Breast epithelium (tissue), 4 donors: ENCODE measurements around the gene LGALS3BP. TPM values are rescaled to one million over a fixed set of nuclear protein-coding genes. Genes with fewer than 3 reads are reported as not detected.
A peak's percentile ranks its signal among the peaks of the same experiment; 100 is the strongest.
"Not testable (repeated sequence)": the region's sequence is repeated elsewhere in the genome, so short reads cannot be mapped to it uniquely, and the experiment has no call there.

ENCODE experiments used
- DNase-seq, 2 donors: peaks; one replicate each; pipeline ENCODE4 v3.0.0-alpha.2; 2019; ENCODE audit warnings: low spot score in 2 of 2
- H3K27ac ChIP-seq, 2 donors: fragments of 200-600 bp; sonication (generic) in 1 of 2; one replicate each; pipeline ENCODE4 v1.5.1; 2016 to 2019; ENCODE audit warnings: mild to moderate bottlenecking in 1 of 2
- H3K27me3 ChIP-seq, 2 donors: fragments of 200-600 bp; sonication (generic) in 1 of 2; one replicate each; pipeline versions ENCODE4 v1.5.1 to v1.6.0; 2017 to 2019; ENCODE audit warnings: control low read depth in 1 of 2, mild to moderate bottlenecking in 1 of 2
- H3K36me3 ChIP-seq: fragments of 200-600 bp; one replicate; pipeline ENCODE4 v1.5.1; 2019
- H3K4me1 ChIP-seq, 2 donors: fragments of 200-600 bp; sonication (generic); one replicate each; pipeline ENCODE4 v1.5.1; 2016 to 2019; ENCODE audit warnings: control low read depth in 1 of 2
- H3K4me3 ChIP-seq, 3 donors: fragments of 200-600 bp; sonication (generic); 1 replicate in 2 of 3; 2 replicates in 1 of 3; pipeline ENCODE4 v1.5.1; 2016 to 2019; ENCODE audit warnings: mild to moderate bottlenecking in 3 of 3, moderate library complexity in 2 of 3
- H3K9me3 ChIP-seq, 2 donors: fragments of 200-600 bp; sonication (generic) in 1 of 2; one replicate each; pipeline ENCODE4 v1.5.1; 2016 to 2019; ENCODE audit warnings: control low read depth in 1 of 2
- POLR2A ChIP-seq: fragments of 450-650 bp; IDR thresholded peaks from one replicate; pipeline ENCODE4 v1.6.1; 2016; ENCODE audit warnings: antibody characterized with exemption, mild to moderate bottlenecking, moderate library complexity
- POLR2AphosphoS5 ChIP-seq, 3 donors: sonication (generic); formaldehyde crosslinking; IDR thresholded peaks; one replicate each; pipeline ENCODE4 v1.6.1; 2017; ENCODE audit warnings: antibody characterized with exemption in 3 of 3
- intact Hi-C: fragments of 100-400 bp; cut with DNase I; formaldehyde crosslinking; loops from one replicate; pipeline ENCODE4 v1.15.1; 2023; ENCODE audit warnings: low total_unique reads
- total RNA-seq, 3 donors: library from RNA; depleted of rRNA; stranded (reverse); fragments of >200 nt; gene quantifications; one replicate each; pipeline ENCODE4 v1.1.0, GENCODE V29; 2016
- TF ChIP-seq, protein P1 (sequence below), 3 donors: fragments of 450-650 bp; IDR thresholded peaks; one replicate each; pipeline ENCODE4 v1.5.1; 2016 to 2017; ENCODE audit warnings: antibody characterized with exemption in 3 of 3, mild to moderate bottlenecking in 3 of 3, moderate library complexity in 3 of 3

Gene LGALS3BP
- total RNA-seq, 3 donors from 2014 or later: 192 to 532 (median 206) TPM

DNA sequence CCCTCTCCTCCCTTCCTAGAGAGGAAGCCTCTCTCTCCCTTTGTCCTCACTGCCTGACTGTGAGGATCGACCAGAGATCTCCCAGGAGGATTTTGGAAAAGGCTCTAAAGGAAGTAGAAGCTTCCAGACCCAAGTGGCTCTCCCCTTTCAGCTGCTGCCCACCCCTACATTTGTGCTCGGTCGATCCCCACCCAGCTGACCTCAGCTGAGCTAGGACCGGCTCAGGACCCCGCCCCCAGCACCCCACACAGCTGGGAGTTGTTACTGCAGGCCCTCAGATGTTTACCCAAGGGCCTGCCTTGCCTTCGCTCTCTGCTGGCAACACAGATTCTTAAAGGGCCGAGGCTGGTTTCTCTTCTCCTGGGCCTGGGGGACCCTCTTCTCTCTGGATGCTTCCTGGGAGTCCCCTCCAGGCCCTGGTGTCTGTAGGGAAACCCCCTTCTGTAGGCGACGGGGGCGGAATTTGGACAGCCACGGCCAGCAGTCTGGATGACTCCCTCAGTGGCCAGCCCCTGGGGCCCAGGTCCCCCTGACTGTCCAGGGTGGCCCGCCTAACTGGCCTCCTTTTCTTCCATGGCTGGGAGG is 27.7 kb downstream of the LGALS3BP start:
- no peaks in the 10 kb centered on the region for H3K27me3 ChIP-seq
- no peak overlapping the region for H3K4me3 ChIP-seq
- no peaks in the 10 kb centered on the region for H3K36me3 ChIP-seq
- peaks cover 0 to 5% of the 10 kb centered on the region in 2 donors for H3K4me1 ChIP-seq
- intact Hi-C loops: no loop called here
- H3K9me3 ChIP-seq: peaks cover 13% of the 10 kb centered on the region in 2 donors
- TF ChIP-seq, protein P1, sequence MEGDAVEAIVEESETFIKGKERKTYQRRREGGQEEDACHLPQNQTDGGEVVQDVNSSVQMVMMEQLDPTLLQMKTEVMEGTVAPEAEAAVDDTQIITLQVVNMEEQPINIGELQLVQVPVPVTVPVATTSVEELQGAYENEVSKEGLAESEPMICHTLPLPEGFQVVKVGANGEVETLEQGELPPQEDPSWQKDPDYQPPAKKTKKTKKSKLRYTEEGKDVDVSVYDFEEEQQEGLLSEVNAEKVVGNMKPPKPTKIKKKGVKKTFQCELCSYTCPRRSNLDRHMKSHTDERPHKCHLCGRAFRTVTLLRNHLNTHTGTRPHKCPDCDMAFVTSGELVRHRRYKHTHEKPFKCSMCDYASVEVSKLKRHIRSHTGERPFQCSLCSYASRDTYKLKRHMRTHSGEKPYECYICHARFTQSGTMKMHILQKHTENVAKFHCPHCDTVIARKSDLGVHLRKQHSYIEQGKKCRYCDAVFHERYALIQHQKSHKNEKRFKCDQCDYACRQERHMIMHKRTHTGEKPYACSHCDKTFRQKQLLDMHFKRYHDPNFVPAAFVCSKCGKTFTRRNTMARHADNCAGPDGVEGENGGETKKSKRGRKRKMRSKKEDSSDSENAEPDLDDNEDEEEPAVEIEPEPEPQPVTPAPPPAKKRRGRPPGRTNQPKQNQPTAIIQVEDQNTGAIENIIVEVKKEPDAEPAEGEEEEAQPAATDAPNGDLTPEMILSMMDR (IDR thresholded peaks at IDR 0.05): no peak
- TF ChIP-seq POLR2AphosphoS5 (IDR thresholded peaks at IDR 0.05): no peak
- TF ChIP-seq POLR2A: no peak
- H3K27ac ChIP-seq: peak overlapping the region; percentile 58 to 88
- DNase-seq: no peak

DNA sequence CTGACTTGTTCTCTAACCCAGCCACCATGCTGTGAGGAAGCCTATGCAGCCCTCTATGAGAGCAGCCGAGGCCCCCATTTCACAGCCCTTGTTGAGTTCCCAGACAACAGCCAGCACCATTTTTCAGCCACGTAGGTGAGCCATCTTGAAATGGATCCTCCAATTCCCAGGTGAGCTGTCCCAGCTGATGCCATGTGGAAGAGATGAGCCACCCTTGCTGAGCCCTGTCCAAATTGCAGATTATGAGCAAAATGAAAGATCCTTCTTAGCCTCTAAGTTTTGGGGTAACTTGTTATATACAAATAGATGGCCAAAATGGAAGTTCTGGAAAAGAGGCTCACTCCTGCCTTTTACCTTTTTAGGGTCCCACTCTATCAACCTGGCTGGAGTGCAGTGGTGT is 28.9 kb downstream of the LGALS3BP start:
- Histone ChIP-seq H3K36me3 (no peaks in the 10 kb centered on the region), H3K4me1 (peaks cover 0 to 5% of the 10 kb centered on the region in 2 donors), H3K27me3 (no peaks in the 10 kb centered on the region), H3K9me3 (peaks cover 13% of the 10 kb centered on the region in 2 donors), H3K27ac (no peak overlapping the region), H3K4me3 (no peak overlapping the region)
- DNase-seq: no peak
- intact Hi-C loops: no loop called here
- TF ChIP-seq, protein P1 (IDR thresholded peaks at IDR 0.05): no peak
- no peak for TF ChIP-seq POLR2AphosphoS5 (IDR thresholded peaks at IDR 0.05)
- TF ChIP-seq POLR2A: no peak

DNA sequence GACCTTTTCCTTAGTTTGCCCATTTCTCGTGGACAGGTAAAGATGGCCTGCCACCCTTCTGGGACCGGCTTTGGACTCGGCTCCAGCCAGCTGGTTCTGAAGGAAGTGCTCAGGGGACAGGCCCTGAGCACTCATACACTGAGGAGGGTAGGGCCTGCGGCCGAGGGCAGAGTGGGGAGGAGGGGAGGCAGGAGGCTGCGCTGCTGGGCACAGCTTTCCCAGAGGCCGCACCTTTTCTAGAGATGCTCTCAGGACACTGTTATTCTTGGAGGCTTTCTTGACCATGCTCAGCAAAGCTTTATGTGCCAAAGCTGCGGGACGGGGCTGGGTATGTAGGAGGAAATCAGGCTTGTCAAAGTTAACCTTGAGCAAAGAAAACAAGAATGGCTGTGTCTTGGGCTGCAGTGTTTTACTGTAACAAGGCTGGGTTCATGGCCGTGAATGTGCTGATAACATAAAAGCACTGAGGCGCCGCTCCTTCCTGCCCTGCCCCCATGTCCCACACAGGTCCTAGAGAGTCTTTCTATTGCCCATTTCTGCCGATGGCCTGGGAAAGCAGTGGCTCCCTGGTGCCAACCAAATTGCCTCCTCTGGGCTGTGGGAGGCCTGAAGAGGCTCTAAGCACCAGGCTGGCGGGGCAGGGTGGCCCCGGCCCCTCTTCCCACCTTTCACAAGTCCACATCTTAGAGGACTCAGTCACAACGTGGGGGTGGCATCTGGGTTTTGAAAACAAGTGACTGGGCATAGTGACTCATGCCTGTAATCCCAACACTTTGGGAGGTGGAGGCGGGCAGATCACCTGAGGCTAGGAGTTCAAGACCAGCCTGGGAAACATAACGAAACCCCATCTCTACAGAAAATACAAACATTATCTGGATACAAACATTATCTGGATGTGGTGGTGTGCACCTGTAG is 32.2 kb downstream of the LGALS3BP start:
- no peak overlapping the region for H3K27ac ChIP-seq
- no peak for DNase-seq
- H3K36me3 ChIP-seq: no peaks in the 10 kb centered on the region
- H3K4me1 ChIP-seq: peaks cover 0 to 2% of the 10 kb centered on the region in 2 donors
- TF ChIP-seq POLR2AphosphoS5 (IDR thresholded peaks at IDR 0.05) (no peak), POLR2A (no peak)
- TF ChIP-seq, protein P1 (IDR thresholded peaks at IDR 0.05): no peak
- no peak overlapping the region for H3K4me3 ChIP-seq
- H3K27me3 ChIP-seq: no peaks in the 10 kb centered on the region
- intact Hi-C loops: no loop called here
- peaks cover 13% of the 10 kb centered on the region in 2 donors for H3K9me3 ChIP-seq

DNA sequence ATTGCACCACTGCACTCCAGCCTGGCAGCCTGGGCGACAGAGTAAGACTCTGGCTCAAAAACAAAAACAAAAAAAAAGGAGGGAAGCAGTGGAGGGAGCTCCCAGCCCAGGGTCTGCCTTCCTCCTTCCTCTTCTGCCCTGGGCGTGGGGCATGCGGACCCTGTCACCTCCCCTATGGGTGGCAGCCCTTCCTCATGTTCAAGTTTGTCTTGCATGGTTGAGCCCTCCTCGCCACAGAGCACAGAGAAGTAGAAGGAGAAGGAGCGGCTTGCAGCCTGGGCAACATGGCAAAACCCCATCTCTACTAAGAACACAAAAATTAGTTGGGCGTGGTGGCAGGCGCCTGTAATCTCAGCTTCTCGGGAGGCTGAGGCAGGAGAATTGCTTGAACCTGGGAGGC is 33.1 kb downstream of the LGALS3BP start:
- intact Hi-C loops: no loop called here
- no peak for TF ChIP-seq POLR2A
- TF ChIP-seq, protein P1 (IDR thresholded peaks at IDR 0.05): no peak
- TF ChIP-seq POLR2AphosphoS5 (IDR thresholded peaks at IDR 0.05): no peak
- H3K9me3 ChIP-seq: peaks cover 13% of the 10 kb centered on the region in 2 donors
- no peak overlapping the region for H3K27ac ChIP-seq
- no peaks in the 10 kb centered on the region for H3K36me3 ChIP-seq
- DNase-seq: no peak
- H3K27me3 ChIP-seq: no peaks in the 10 kb centered on the region
- no peak overlapping the region for H3K4me3 ChIP-seq
- no peaks in the 10 kb centered on the region for H3K4me1 ChIP-seq

DNA sequence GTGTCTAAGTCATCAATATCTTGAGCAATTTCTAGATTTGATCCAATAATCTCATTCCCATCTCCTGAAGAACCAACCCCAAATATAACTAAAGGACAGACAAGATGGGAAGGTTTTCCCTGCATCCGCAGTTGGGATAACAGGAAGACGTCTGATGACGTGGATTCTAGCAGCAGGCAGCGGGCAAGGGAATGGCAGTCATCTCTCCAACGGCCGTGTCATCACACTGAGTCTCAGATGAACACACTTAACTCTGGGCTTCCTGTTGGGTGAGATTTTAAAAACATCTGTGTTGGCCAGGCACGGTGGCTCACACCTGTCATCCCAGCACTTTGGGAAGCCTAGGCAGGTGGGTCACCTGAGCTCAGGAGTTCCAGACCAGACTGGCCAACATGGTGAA is 33.6 kb downstream of the LGALS3BP start:
- Histone ChIP-seq H3K27me3 (no peaks in the 10 kb centered on the region), H3K4me3 (no peak overlapping the region), H3K36me3 (no peaks in the 10 kb centered on the region), H3K9me3 (peaks cover 9 to 11% of the 10 kb centered on the region in 2 donors), H3K4me1 (no peaks in the 10 kb centered on the region), H3K27ac (no peak overlapping the region)
- TF ChIP-seq POLR2AphosphoS5 (IDR thresholded peaks at IDR 0.05) (no peak), POLR2A (no peak)
- TF ChIP-seq, protein P1 (IDR thresholded peaks at IDR 0.05): no peak
- intact Hi-C loops: no loop called here
- DNase-seq: no peak

DNA sequence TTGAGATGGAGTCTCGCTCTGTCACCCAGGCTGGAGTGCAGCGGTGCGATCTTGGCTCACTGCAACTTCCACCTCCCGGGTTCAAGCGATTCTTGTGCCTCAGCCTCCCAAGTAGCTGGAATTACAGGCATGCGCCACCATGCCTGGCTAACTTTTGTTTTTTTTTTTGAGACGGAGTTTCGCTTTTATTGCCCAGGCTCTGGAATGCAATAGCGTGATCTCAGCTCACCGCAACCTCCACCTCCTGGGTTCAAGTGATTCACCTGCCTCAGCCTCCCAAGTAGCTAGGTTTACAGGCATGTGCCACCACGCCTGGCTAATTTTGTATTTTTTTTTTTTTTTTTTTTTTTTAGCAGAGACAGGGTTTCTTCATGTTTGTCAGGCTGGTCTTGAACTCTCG is 34.3 kb downstream of the LGALS3BP start:
- intact Hi-C loops, DNase-seq, H3K27ac ChIP-seq, H3K36me3 ChIP-seq, H3K4me1 ChIP-seq, H3K4me3 ChIP-seq, H3K9me3 ChIP-seq, H3K27me3 ChIP-seq: not testable (repeated sequence)
